ENCODE data around the gene ODF2L.
A peak's percentile ranks its signal among the peaks of the same experiment; 100 is the strongest.

The ODF2L gene

DNA sequence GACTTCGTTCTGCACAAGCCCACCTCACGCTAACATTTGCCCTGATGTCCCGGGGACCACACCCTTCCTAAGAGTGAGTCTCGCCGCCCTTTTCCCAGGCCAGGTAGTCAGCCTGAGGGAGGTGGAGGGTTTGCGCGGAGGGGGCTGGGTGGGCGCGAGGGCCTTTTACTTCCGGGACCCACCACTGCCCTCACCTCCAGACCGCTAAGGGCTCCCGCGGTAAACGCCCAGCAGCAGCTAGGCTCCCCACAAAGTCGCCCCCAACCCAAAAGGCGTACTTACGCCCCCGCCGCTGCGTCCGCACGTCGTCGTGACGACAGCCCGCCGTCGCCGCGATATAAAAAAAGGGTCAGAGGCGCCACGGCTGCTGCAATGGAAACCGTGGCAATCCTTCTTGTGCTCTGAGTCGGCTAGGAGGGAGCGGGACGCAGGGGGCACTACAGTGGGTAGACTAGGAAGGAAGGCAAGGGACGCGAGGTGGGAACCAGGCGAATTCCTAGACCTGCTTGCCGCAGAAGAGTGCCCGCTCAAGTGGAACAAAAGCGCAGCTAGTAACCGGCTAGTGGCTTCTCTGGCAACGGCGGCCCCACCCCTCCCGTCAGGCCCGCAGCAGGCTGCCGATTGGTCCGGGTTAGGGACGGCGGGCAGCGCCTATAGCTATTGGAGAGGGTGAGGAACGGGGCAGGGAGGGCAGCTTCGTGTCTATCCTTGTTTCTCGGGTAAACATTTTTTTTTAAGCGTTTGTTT lies at the start of gene ODF2L (continued):
- TF ChIP-seq ZNF223 (tag by site-specific recombination; IDR thresholded peaks at IDR 0.05): no peak
- TF ChIP-seq ZNF768 (tag by site-specific recombination; IDR thresholded peaks at IDR 0.05): no peak
- TF ChIP-seq, protein P1, sequence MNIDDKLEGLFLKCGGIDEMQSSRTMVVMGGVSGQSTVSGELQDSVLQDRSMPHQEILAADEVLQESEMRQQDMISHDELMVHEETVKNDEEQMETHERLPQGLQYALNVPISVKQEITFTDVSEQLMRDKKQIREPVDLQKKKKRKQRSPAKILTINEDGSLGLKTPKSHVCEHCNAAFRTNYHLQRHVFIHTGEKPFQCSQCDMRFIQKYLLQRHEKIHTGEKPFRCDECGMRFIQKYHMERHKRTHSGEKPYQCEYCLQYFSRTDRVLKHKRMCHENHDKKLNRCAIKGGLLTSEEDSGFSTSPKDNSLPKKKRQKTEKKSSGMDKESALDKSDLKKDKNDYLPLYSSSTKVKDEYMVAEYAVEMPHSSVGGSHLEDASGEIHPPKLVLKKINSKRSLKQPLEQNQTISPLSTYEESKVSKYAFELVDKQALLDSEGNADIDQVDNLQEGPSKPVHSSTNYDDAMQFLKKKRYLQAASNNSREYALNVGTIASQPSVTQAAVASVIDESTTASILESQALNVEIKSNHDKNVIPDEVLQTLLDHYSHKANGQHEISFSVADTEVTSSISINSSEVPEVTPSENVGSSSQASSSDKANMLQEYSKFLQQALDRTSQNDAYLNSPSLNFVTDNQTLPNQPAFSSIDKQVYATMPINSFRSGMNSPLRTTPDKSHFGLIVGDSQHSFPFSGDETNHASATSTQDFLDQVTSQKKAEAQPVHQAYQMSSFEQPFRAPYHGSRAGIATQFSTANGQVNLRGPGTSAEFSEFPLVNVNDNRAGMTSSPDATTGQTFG (tag by site-specific recombination; IDR thresholded peaks at IDR 0.05; ENCODE audit: borderline replicate concordance): no peak
- no peak for TF ChIP-seq ZNF16 (tag by site-specific recombination; IDR thresholded peaks at IDR 0.05; ENCODE audit: low read depth)
- TF ChIP-seq ZNF132 (tag by site-specific recombination; IDR thresholded peaks at IDR 0.05; ENCODE audit: borderline replicate concordance): no peak
- TF ChIP-seq, protein P2, sequence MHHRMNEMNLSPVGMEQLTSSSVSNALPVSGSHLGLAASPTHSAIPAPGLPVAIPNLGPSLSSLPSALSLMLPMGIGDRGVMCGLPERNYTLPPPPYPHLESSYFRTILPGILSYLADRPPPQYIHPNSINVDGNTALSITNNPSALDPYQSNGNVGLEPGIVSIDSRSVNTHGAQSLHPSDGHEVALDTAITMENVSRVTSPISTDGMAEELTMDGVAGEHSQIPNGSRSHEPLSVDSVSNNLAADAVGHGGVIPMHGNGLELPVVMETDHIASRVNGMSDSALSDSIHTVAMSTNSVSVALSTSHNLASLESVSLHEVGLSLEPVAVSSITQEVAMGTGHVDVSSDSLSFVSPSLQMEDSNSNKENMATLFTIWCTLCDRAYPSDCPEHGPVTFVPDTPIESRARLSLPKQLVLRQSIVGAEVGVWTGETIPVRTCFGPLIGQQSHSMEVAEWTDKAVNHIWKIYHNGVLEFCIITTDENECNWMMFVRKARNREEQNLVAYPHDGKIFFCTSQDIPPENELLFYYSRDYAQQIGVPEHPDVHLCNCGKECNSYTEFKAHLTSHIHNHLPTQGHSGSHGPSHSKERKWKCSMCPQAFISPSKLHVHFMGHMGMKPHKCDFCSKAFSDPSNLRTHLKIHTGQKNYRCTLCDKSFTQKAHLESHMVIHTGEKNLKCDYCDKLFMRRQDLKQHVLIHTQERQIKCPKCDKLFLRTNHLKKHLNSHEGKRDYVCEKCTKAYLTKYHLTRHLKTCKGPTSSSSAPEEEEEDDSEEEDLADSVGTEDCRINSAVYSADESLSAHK (tag by site-specific recombination; IDR thresholded peaks at IDR 0.05): no peak
- no peak for TF ChIP-seq ZNF560 (tag by site-specific recombination; IDR thresholded peaks at IDR 0.05; ENCODE audit: borderline replicate concordance)
- no peak; the same call in 1 of the 2 replicates for TF ChIP-seq ZNF324 (tag by site-specific recombination; IDR thresholded peaks at IDR 0.05)
- no peak for TF ChIP-seq GLIS1 (tag by site-specific recombination; IDR thresholded peaks at IDR 0.05)
- TF ChIP-seq ZNF521 (tag by site-specific recombination; IDR thresholded peaks at IDR 0.05): no peak
- peak; percentile 99 for TF ChIP-seq ZNF335 (tag by site-specific recombination; conservative IDR thresholded peaks at IDR 0.05)
- TF ChIP-seq ZNF747 (tag by site-specific recombination; IDR thresholded peaks at IDR 0.05): no peak
- no peak for TF ChIP-seq ZNF558 (tag by site-specific recombination; IDR thresholded peaks at IDR 0.05)
- TF ChIP-seq WT1 (tag by site-specific recombination; IDR thresholded peaks at IDR 0.05): no peak
- no peak for TF ChIP-seq ZNF792 (tag by site-specific recombination; IDR thresholded peaks at IDR 0.05)
- TF ChIP-seq ZNF140 (tag by site-specific recombination; IDR thresholded peaks at IDR 0.05): no peak
- TF ChIP-seq, protein P3, sequence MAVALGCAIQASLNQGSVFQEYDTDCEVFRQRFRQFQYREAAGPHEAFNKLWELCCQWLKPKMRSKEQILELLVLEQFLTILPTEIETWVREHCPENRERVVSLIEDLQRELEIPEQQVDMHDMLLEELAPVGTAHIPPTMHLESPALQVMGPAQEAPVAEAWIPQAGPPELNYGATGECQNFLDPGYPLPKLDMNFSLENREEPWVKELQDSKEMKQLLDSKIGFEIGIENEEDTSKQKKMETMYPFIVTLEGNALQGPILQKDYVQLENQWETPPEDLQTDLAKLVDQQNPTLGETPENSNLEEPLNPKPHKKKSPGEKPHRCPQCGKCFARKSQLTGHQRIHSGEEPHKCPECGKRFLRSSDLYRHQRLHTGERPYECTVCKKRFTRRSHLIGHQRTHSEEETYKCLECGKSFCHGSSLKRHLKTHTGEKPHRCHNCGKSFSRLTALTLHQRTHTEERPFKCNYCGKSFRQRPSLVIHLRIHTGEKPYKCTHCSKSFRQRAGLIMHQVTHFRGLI (tag by site-specific recombination; IDR thresholded peaks at IDR 0.05): no peak
- TF ChIP-seq AEBP2 (tag by site-specific recombination; IDR thresholded peaks at IDR 0.05; ENCODE audit: borderline replicate concordance): no peak
- peak; percentile 57 for TF ChIP-seq GLIS2 (tag by site-specific recombination; IDR thresholded peaks at IDR 0.05)
- peak; percentile 81 for TF ChIP-seq ZBTB21 (tag by site-specific recombination; IDR thresholded peaks at IDR 0.05)
- no peak for TF ChIP-seq ZNF280C (tag by site-specific recombination; IDR thresholded peaks at IDR 0.05)
- TF ChIP-seq, protein P4, sequence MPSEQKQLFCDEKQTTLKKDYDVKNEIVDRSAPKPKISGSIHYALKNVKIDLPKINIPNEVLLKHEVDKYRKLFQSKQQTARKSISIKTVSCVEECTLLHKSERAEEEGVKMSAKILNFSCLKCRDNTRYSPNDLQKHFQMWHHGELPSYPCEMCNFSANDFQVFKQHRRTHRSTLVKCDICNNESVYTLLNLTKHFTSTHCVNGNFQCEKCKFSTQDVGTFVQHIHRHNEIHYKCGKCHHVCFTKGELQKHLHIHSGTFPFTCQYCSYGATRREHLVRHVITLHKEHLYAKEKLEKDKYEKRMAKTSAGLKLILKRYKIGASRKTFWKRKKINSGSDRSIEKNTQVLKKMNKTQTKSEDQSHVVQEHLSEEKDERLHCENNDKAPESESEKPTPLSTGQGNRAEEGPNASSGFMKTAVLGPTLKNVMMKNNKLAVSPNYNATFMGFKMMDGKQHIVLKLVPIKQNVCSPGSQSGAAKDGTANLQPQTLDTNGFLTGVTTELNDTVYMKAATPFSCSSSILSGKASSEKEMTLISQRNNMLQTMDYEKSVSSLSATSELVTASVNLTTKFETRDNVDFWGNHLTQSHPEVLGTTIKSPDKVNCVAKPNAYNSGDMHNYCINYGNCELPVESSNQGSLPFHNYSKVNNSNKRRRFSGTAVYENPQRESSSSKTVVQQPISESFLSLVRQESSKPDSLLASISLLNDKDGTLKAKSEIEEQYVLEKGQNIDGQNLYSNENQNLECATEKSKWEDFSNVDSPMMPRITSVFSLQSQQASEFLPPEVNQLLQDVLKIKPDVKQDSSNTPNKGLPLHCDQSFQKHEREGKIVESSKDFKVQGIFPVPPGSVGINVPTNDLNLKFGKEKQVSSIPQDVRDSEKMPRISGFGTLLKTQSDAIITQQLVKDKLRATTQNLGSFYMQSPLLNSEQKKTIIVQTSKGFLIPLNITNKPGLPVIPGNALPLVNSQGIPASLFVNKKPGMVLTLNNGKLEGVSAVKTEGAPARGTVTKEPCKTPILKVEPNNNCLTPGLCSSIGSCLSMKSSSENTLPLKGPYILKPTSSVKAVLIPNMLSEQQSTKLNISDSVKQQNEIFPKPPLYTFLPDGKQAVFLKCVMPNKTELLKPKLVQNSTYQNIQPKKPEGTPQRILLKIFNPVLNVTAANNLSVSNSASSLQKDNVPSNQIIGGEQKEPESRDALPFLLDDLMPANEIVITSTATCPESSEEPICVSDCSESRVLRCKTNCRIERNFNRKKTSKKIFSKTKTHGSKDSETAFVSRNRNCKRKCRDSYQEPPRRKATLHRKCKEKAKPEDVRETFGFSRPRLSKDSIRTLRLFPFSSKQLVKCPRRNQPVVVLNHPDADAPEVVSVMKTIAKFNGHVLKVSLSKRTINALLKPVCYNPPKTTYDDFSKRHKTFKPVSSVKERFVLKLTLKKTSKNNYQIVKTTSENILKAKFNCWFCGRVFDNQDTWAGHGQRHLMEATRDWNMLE (tag by site-specific recombination; conservative IDR thresholded peaks at IDR 0.05; ENCODE audit: low read depth): no peak
- TF ChIP-seq FEZF1 (tag by site-specific recombination; IDR thresholded peaks at IDR 0.05): peak; percentile 42
- TF ChIP-seq ZNF830 (tag by site-specific recombination; IDR thresholded peaks at IDR 0.05; ENCODE audit: low read depth): no peak
